ENCODE data around the gene LRCH1.
"Not testable (repeated sequence)": the region's sequence is repeated elsewhere in the genome, so short reads cannot be mapped to it uniquely, and the experiment has no call there.

Gene LRCH1, protein sequence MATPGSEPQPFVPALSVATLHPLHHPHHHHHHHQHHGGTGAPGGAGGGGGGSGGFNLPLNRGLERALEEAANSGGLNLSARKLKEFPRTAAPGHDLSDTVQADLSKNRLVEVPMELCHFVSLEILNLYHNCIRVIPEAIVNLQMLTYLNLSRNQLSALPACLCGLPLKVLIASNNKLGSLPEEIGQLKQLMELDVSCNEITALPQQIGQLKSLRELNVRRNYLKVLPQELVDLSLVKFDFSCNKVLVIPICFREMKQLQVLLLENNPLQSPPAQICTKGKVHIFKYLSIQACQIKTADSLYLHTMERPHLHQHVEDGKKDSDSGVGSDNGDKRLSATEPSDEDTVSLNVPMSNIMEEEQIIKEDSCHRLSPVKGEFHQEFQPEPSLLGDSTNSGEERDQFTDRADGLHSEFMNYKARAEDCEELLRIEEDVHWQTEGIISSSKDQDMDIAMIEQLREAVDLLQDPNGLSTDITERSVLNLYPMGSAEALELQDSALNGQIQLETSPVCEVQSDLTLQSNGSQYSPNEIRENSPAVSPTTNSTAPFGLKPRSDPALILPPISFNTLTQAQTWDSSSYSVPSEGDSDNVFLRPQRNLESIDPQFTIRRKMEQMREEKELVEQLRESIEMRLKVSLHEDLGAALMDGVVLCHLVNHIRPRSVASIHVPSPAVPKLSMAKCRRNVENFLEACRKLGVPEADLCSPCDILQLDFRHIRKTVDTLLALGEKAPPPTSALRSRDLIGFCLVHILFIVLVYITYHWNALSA

DNA sequence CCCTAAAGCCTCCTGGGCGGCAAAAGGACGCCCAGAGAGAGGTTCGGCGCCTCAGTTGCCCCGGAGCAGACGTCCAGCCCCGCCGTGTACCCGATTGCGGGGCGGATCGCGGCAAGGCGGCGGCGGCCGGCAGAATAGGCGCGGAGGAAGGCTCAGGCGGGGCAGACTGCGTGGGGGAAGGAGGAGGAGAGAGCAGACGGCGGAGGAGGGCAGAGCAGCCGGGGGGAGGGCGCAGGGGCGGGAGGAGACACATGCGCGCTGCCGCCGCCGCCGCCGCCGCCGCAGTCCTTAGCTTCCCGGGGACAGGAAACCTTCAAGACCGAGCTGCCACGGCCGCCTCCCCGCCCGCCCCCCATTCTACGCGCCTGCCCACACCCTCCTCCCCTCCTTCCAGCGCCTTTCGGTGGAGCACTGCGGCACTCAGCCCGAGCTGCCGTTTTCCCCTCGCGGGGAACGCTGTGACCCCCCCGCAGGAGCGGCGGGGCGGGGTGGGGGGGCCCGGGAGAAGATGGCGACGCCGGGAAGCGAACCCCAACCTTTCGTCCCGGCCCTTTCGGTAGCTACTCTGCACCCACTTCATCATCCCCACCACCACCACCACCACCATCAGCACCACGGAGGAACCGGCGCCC lies at the start of gene LRCH1:
TSS of gene LRCH1 (plus strand) at position 282 of the 632 bp plus-strand sequence. CDS start at position 509, 227 bp downstream.
- DNase-seq (ENCODE audit: low read depth), result no peak
- TF ChIP-seq, protein P1, sequence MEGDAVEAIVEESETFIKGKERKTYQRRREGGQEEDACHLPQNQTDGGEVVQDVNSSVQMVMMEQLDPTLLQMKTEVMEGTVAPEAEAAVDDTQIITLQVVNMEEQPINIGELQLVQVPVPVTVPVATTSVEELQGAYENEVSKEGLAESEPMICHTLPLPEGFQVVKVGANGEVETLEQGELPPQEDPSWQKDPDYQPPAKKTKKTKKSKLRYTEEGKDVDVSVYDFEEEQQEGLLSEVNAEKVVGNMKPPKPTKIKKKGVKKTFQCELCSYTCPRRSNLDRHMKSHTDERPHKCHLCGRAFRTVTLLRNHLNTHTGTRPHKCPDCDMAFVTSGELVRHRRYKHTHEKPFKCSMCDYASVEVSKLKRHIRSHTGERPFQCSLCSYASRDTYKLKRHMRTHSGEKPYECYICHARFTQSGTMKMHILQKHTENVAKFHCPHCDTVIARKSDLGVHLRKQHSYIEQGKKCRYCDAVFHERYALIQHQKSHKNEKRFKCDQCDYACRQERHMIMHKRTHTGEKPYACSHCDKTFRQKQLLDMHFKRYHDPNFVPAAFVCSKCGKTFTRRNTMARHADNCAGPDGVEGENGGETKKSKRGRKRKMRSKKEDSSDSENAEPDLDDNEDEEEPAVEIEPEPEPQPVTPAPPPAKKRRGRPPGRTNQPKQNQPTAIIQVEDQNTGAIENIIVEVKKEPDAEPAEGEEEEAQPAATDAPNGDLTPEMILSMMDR (IDR thresholded peaks at IDR 0.05; ENCODE audit: low read depth, low read length, missing control alignments), result no peak
- peak within 1 kb of the TSS; percentile 78 for H3K4me3 ChIP-seq (ENCODE audit: low read depth, low read length)

DNA sequence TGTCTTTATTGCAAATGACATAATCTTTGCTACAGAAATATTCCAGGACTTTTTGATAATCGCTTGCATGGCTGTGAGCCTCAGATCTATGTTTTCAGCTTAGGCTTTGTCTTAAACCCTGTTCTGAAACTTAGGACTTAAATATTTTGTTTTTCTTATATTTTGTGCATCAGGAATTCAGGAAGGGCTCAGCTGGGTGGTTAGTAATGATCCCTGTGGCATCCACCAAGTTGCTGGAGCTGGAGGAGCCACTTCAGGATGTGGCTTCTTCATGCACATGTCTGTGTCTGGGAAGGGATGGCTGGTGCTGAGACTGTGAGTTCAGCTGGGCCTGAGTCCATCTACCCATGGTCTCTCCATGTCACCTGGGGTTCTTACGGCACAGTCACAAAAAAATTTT lies 48.9 kb upstream of the LRCH1 start:
- H3K4me3 ChIP-seq (ENCODE audit: low read depth, low read length), result no peak overlapping the region
- DNase-seq (ENCODE audit: low read depth), result no peak

DNA sequence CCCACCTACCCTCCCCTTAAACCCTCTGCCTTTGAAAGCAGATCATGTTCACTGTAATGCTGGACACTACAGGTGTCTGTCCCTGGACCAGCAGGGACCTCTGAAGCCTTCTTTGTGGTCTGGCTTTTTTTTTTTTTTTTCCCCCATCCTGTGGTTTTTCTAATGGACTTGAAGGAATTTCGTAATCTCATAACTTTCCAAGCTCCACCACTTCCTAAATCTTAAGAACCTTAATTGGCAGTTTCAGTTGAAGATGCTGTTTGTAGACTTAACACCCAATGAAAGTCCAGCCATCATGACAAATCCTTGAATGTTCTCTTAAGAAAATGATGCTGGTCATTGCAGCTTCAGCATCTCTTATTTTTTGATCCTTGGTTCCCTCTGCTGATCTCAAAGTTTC lies 45.0 kb upstream of the LRCH1 start:
- H3K4me3 ChIP-seq (ENCODE audit: low read depth, low read length), result no peak overlapping the region
- no peak for DNase-seq (ENCODE audit: low read depth)
- TF ChIP-seq, protein P1 (IDR thresholded peaks at IDR 0.05; ENCODE audit: low read depth, low read length, missing control alignments), result no peak

More for the DNA sequence above, 48.9 kb upstream of the LRCH1 start:
- TF ChIP-seq, protein P1 (IDR thresholded peaks at IDR 0.05; ENCODE audit: low read depth, low read length, missing control alignments), result no peak

DNA sequence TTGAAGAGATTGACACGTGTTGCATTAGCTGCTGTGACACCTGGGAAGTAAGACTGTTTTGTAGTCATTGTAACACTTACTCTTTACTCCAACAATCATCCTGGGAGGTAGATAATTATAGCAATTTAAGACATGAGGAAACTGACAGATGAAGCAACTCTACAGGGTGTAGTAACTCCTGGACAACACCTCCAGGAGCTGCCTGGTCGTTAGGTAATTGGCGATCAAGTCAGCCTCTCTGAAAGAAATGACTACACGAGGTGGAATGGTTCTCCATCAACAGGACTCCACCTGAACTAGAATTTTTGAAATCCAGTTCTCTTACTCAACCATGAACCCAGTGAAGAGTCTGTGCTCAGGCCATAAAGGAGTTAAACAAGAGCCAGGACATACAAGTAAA lies 43.0 kb upstream of the LRCH1 start:
- H3K4me3 ChIP-seq (ENCODE audit: low read depth, low read length), result no peak overlapping the region
- DNase-seq (ENCODE audit: low read depth), result no peak
- TF ChIP-seq, protein P1 (IDR thresholded peaks at IDR 0.05; ENCODE audit: low read depth, low read length, missing control alignments), result no peak

DNA sequence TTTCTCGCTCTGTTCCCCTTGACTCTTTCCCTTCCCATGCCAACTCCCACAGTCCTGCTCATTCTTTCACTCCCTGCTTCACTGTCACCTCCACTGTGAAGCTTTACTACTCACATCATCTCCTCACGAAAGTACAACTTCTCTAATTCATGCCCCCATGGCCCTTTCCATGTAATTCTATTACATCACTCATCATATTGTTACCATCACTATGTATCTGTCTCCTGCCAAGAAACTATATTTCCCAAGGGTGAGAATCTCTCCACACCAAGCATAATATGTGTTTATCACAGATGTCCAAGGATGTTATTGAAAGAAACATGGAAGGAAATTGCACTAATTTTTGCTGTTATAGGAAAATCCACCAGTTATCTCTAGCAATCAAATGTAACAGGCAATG lies 37.2 kb upstream of the LRCH1 start:
- no peak overlapping the region for H3K4me3 ChIP-seq (ENCODE audit: low read depth, low read length)
- no peak for DNase-seq (ENCODE audit: low read depth)
- TF ChIP-seq, protein P1 (IDR thresholded peaks at IDR 0.05; ENCODE audit: low read depth, low read length, missing control alignments), result no peak

DNA sequence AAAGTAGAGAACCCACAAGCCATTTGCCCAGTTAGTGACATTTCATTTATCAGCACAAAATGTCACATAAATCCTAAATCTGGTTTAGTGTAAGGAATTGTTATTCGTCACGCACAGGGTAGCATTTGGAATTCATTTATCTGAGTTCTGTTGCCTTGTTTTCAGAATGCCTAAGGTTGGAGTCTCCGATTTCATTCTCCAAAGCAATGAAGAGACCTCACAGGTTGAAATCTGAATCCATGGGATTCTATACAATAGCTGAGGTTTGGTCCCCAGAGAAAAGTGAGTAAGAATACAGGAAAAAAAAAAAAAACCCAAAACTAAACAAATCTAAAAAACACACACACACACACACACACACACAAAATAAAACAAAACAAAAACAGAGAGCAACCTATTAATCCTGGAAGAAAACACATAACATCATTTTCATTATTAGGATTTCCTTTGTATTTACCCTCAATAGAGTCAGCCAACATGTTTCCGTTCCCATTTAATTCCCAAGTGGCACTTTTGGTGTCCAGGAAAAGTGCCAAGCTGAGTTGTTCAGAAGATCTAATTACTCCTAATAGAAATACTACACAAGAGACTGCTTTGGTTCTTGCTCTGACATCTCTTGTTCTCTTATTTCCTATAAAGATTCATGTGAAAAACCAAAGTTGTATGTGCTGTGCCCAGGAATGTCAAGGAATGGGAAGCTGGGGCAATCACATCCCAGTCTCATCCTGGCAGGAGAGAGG lies 36.2 kb upstream of the LRCH1 start:
- H3K4me3 ChIP-seq (ENCODE audit: low read depth, low read length), result no peak overlapping the region
- no peak for DNase-seq (ENCODE audit: low read depth)
- TF ChIP-seq, protein P1 (IDR thresholded peaks at IDR 0.05; ENCODE audit: low read depth, low read length, missing control alignments), result no peak

DNA sequence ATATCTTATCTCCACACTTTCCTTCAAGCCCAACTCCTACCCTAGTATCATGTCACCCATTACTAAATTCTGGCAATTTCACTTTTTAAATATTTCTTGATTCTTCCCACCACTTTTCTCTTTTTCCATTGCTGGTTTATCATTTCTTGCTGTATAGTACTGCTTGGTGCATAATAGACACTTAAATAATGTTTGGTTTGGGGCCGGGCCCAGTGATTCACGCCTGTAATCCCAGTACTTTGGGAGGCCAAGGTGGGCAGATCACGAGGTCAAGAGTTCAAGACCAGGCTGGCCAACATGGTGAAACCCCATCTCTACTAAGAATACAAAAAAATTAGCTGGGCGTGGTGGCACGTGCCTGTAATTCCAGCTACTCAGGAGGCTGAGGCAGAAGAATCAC lies 35.2 kb upstream of the LRCH1 start:
- DNase-seq (ENCODE audit: low read depth); H3K4me3 ChIP-seq (ENCODE audit: low read depth, low read length): not testable (repeated sequence)

All from GM12864 (cell line).